Fibroblast of villous mesenchyme (primary cell): ENCODE data around the gene GLB1L2. TPM values are rescaled to one million over a fixed set of nuclear protein-coding genes. Genes with fewer than 3 reads are reported as not detected.
"Not testable (repeated sequence)": the region's sequence is repeated elsewhere in the genome, so short reads cannot be mapped to it uniquely, and the experiment has no call there.

Experiments
- DNase-seq: peaks from one replicate; pipeline ENCODE4 v3.0.0-alpha.2; 2010; ENCODE audit warnings: low read depth
- H3K4me3 ChIP-seq: 2 replicates; pipeline ENCODE4 v1.5.1; 2011; ENCODE audit warnings: low read depth, mild to moderate bottlenecking, low read length
- total RNA-seq: library from RNA; depleted of rRNA; stranded (reverse); fragments of >200 nt; gene quantifications from 2 replicates; pipeline ENCODE4 v1.2.3, GENCODE V29; 2012
- TF ChIP-seq, protein P1 (sequence below): IDR thresholded peaks from 2 replicates; pipeline ENCODE4 v1.5.1; 2012; ENCODE audit warnings: low read depth, mild to moderate bottlenecking, low read length; ENCODE audit not compliant: insufficient read depth

The GLB1L2 gene
- total RNA-seq, 1 donor, result not detected

DNA sequence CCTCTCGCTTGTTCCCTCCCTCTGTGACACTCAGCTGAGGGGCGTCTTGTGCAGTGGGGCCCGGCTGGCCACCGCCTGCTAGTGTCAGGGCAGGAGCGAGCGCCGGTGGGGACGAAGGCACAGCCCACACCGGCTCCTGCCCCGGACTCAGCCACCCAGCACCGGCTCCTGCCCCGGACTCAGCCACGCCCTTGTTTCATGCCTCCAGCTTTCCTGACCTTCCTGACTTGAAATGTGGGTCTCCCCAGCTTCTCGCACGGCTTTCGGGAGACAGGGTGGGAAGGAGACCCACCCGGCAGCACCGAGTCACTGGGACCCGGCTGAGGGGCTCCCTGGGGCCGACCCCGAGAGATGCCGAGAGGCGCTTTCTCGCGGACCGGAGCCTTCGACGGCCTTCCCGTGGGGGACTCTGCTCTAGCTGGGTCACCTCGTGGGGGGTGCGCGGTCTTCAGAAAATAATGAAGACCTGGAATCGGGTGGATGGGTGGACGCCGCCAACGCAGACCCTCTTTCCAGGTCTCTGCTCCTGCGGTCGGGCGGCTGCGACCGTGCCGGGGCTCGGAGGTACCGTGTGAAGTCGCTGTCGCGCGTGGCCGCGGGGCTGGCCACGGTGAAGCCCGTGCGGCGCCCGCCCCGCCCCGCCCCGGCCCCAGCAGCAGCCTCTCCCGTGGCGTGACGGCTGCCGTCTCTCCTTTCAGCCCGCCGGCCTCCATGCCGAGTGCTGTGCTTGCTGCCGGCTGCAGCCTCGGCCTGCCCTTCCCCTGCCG lies 10.2 kb downstream of the GLB1L2 start:
- TF ChIP-seq, protein P1, sequence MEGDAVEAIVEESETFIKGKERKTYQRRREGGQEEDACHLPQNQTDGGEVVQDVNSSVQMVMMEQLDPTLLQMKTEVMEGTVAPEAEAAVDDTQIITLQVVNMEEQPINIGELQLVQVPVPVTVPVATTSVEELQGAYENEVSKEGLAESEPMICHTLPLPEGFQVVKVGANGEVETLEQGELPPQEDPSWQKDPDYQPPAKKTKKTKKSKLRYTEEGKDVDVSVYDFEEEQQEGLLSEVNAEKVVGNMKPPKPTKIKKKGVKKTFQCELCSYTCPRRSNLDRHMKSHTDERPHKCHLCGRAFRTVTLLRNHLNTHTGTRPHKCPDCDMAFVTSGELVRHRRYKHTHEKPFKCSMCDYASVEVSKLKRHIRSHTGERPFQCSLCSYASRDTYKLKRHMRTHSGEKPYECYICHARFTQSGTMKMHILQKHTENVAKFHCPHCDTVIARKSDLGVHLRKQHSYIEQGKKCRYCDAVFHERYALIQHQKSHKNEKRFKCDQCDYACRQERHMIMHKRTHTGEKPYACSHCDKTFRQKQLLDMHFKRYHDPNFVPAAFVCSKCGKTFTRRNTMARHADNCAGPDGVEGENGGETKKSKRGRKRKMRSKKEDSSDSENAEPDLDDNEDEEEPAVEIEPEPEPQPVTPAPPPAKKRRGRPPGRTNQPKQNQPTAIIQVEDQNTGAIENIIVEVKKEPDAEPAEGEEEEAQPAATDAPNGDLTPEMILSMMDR, result no peak
- H3K4me3 ChIP-seq, result no peak overlapping the region
- no peak for DNase-seq

DNA sequence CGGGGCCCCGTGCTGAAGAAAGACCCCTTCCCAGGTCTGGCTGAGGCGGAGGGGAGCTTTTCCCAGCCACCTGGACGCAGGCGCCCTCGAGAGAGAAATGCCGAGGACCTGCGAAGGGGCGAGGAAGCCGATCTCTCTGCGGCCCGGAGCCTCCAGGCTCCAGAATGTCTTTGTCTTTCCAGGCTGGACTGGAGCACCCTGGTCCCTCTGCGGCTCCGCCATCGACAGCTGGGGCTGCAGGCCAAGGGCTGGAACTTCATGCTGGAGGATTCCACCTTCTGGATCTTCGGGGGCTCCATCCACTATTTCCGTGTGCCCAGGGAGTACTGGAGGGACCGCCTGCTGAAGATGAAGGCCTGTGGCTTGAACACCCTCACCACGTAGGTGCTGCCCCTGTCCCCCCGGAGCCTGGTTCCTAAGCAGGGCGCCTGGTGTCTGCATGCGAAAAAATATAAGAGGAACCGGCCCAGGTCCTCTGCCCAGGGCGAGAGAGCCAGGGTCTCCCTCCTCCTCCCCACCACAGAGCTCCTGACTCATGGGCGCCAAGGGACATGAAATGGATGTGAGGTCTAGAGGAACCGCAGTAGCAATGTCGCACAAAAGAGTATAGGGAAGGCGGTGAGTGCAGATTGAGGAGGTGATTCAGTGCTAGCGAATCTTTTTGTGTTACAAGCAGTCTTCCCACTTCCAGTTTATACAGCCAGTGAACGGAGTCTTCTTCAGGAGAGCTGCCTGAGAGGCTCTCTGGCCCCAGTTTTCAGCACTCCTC lies 11.0 kb downstream of the GLB1L2 start:
- TF ChIP-seq, protein P1, result no peak
- no peak for DNase-seq
- H3K4me3 ChIP-seq, result no peak overlapping the region

DNA sequence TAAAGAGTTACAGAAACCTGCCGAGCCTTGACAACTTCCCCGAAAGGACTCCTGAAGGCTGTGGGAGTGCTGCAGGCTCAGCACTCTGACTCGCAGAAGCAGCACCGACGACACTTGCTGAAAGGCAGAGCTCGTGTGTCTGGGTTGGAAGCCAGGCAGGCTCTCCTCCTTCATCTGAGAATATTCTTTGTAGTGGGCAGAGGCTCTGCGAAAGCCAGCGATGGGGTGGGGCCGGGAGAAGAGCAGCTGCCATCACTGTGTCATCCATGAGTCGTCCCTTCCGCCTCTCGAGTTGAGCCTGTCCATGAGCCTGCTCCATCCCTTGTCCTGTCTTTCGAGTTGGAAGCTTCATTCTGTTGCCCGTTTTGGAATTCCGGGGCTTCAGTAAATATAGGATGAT lies 11.9 kb downstream of the GLB1L2 start:
- no peak overlapping the region for H3K4me3 ChIP-seq
- TF ChIP-seq, protein P1, result no peak
- DNase-seq, result no peak

DNA sequence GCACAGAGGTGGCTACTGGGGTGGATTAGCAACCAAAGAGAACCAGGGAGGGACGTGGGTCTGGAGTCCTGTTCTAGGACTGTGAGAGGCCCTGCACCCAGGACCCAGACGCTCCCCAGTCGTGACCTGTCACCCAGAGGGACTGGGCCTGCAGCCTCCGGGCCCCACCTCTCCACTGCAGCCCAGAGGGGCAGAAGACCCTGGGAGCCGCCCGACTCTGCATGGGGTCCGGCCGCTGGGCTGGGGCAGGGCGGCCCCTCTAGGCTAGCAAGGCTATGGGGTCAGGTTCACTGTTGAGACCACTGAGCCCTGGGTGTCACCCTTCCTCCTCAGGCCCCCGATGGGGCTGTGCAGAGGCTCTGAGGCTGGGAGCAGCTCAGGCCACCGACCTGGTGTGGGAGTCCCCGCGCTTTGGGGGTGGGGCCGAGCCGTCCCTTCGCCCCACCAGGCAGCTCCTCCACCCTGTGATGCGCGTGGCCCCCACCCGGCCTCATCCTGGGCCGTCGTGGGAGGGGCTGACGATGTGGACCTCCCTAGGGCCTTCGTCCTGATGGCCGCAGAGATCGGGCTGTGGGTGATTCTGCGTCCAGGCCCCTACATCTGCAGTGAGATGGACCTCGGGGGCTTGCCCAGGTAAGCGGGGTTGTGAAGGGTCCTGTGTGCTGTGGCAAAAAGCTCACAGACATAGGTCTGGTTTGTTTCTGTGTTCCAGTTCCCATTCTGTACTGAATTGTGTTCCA lies 12.9 kb downstream of the GLB1L2 start:
- DNase-seq, H3K4me3 ChIP-seq: not testable (repeated sequence)

DNA sequence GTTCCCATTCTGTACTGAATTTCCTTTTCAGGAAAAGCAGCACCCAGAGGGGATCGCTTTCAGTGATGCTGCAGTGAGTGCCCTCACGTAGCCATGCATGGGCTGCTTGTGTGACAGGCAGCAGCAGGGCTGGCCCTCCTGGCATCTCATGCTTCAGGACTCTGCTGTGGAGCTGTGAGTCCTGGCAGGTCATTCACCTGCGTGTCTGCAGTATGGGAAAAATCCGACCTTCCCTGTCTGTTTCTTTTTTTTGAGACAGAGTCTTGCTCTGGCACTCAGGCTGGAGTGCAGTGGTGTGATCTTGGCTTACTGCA lies 13.4 kb downstream of the GLB1L2 start:
- TF ChIP-seq, protein P1, result no peak
- no peak overlapping the region for H3K4me3 ChIP-seq
- DNase-seq, result no peak

DNA sequence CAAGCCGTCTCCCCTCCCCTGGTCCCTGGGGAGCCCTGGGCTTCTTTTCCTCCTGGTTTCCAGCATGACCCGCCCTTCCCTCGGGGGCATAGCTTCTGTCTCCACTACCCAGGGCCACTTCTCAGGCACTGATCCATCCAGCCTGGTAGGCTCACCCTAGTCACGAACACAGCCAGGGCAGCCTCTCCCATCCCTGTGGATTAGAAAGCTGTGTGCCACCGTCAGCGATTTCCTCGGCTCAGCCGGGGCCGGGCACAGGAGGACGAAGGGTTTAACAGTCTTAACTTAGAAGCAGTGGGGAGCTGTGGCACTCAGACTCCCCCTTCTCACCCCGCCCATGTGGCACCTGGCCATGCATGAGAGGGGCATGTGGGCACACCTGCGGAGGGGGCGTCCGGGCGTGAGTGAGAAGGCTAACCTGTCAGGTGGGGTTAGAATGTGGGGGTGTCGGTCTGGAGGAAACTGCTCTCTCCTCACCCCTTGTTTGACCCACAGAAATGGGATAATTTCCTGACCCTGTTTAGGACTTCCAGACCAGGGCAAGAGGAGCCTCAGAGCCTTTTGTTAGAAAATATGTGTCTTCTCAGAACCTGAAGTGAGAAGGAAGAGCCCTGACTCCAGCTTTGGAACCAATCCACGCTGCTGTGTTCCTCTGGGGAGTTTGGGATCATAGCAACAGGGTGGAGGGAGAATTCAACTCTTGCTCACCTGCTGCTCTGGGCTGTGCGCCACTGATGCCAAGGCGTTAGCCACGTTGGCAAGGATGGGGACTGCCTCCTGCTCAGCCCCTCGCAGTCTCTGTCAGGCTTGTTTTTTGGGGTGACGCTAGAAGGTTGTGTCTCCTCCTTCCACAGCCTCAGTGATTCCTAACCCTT lies 14.6 kb downstream of the GLB1L2 start:
- no peak for DNase-seq
- H3K4me3 ChIP-seq, result no peak overlapping the region
- TF ChIP-seq, protein P1, result no peak

DNA sequence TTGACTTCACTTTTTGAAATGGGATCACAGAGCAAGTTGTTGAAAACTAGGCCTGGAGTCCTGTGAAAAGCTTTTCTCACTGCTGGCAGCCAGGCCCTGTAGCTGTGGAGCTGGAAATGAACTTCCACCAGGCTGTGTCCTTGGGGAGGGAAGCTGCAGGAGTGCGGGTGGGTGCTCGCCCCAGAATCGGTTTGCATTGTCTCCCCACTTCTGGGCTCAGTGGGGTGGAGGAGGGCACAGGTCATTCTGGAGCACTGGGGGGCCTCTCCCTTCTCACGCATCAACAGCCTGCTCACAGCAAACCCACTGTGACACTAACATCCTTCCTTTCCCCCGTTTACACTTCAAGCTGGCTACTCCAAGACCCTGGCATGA lies 15.2 kb downstream of the GLB1L2 start:
- no peak overlapping the region for H3K4me3 ChIP-seq
- DNase-seq, result no peak
- TF ChIP-seq, protein P1, result no peak
